Measurements from ENCODE around the gene CXCL16. TPM values are rescaled to one million over a fixed set of nuclear protein-coding genes. Genes with fewer than 3 reads are reported as not detected.
A peak's percentile ranks its signal among the peaks of the same experiment; 100 is the strongest.

Gene CXCL16
- total RNA-seq, 1 donor from 2014 or later: 30.3 TPM

GRCh38 chr17:4764595-4764994 lies 24.9 kb upstream of the CXCL16 start:
- ATAC-seq (peak; percentile 63), DNase-seq (ENCODE audit: low spot score) (no peak)
- intact Hi-C loops (cut with DNase I): no loop called here

DNA sequence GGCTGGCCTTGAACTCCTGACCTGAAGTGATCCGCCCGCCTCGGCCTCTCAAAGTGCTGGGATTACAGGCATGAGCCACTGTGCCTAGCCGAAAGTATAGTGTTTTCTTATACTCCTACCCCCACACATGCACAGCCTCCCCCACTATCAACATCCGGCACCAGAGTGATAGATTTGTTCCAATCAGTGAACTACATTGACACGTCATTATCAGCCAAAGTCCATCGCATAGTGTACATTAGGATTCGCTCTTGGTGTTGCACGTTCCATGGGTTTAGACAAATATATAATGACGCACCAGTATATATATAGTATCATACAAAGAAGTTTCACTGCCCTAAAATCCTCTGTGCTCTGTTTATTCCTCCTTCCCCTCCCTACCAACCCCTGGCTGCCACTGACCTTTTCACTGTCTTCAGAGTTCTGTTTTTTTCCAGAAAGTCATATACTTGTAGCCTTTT lies 20.1 kb upstream of the CXCL16 start:
- ATAC-seq (peak; percentile 81), DNase-seq (ENCODE audit: low spot score) (no peak)
- intact Hi-C loops (cut with DNase I): no loop called here

- ATAC-seq (no peak), DNase-seq (ENCODE audit: low spot score) (no peak)
- intact Hi-C loops (cut with DNase I): no loop called here
Measured at GRCh38 chr17:4753392-4753791, 13.7 kb upstream of the CXCL16 start.

GRCh38 chr17:4751932-4752331 lies 12.2 kb upstream of the CXCL16 start:
- intact Hi-C loops (cut with DNase I): no loop called here
- DNase-seq (ENCODE audit: low spot score) (no peak), ATAC-seq (no peak)

- DNase-seq (ENCODE audit: low spot score): no peak
- ATAC-seq: no peak
- intact Hi-C loops (cut with DNase I): no loop called here
Measured at GRCh38 chr17:4750606-4751005, 10.9 kb upstream of the CXCL16 start.

DNA sequence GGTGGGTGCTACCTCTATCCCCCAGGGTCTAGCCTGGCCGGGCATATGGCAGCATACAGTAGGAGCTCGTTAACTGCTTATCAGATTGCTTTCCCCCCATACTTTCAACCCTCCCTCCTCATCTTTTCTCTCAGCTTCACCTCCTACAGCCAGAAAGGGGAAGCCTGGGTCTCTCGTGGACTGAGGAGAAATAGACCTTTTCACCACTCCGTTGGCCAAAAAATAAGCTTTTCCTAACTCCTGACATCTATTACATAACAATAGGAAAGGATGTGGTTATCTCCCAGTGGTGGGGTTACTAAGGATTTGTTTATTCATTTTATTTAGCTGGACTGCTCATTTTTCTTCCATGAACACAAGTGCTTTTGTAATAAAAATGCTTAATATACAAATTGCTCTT lies 9.0 kb upstream of the CXCL16 start:
- no peak for DNase-seq (ENCODE audit: low spot score)
- intact Hi-C loops (cut with DNase I): no loop called here
- peak; percentile 74 for ATAC-seq

DNA sequence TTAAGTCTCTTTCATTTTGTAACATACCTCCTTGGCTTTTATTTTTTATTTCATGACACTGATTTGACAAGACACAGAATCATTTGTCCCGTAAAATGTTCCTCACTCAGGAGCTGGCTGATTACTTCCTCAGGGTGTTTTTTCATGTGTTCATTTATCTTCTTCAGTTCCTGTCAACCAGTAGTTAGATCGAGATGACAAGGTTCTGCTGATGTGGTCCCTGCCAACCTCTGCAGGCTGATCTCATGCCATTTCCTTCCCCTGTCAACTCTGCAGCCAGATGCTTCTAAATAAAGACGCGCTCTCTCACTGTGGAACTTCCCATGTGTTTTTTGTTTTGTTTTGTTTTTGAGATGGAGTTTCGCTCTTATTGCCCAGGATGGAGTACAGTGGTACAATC lies 8.1 kb upstream of the CXCL16 start:
- no peak for DNase-seq (ENCODE audit: low spot score)
- intact Hi-C loops (cut with DNase I): no loop called here
- peak; percentile 78 for ATAC-seq

DNA sequence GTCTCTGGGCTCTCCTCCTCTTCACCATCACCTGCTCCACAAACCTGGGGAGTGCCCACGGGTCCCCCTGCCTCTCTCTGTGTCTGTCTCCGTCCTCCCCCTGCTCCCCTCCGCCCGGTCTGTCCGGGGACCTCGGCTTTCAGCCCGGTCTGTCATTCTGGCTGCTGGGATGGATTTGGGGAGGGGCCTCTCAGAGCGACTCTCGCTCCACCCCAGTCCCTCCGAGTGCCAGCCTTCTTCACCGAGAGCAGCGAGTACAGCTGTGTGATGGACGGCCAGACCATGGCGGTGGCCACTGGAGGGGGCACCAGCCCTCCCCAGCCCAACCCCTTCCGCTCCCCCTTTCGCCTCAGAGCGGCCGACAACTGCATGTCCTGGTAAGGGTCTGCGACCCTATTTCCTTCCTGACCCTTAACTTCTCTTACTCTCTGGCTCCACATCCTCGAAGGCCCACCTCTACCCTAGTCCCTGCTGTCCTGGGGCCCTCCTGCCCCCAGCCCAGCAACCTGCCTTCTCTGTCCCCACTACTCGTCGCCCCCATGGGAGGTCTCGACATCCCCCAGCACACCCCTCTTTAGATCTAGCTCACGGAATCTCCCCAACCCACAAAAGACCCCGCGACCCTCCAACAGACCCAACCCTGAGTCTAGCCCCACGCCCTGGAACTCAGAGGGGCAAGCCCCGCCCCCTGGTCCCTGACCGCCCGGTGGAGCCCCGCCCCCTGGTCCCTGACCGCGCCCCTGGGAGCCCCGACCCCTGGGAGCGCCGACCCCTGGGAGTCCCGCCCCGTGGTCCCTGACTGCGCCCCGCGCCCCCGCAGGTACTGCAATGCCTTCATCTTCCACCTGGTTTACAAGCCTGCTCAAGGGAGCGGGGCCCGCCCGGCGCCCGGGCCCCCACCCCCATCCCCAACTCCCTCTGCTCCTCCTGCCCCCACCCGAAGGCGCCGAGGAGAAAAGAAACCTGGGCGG lies 5.6 kb upstream of the CXCL16 start:
- no peak for DNase-seq (ENCODE audit: low spot score)
- intact Hi-C loops (cut with DNase I): no loop called here
- peak; percentile 18 for ATAC-seq

DNA sequence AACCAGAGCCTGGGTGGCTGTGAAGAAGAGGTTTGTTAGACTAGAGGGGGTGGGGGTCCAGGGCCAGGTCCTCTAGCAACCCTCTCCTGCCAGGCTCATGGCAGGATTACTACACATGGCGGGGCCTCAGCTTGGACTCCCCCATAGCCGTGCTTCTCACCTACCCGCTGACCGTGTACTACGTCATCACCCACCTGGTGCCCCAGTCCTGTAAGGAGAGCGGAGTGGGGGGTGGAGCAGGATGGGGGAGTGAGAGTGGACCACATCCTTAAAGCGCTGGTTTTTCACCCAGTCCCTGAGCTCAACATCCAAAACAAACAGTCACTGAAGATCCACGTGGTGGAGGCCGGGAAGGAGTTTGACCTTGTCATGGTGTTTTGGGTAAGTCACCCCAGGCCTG lies 4.2 kb upstream of the CXCL16 start:
- intact Hi-C loops (cut with DNase I): no loop called here
- ATAC-seq: no peak
- no peak for DNase-seq (ENCODE audit: low spot score)

- DNase-seq (ENCODE audit: low spot score) (no peak), ATAC-seq (no peak)
- intact Hi-C loops (cut with DNase I): no loop called here
Measured at GRCh38 chr17:4743216-4743615, 3.5 kb upstream of the CXCL16 start.

- no peak for ATAC-seq
- intact Hi-C loops (cut with DNase I): no loop called here
- DNase-seq (ENCODE audit: low spot score): no peak
Measured at GRCh38 chr17:4742629-4743028, 2.9 kb upstream of the CXCL16 start.

- ATAC-seq: no peak
Measured at GRCh38 chr17:4742133-4742532, 2.4 kb upstream of the CXCL16 start.

DNA sequence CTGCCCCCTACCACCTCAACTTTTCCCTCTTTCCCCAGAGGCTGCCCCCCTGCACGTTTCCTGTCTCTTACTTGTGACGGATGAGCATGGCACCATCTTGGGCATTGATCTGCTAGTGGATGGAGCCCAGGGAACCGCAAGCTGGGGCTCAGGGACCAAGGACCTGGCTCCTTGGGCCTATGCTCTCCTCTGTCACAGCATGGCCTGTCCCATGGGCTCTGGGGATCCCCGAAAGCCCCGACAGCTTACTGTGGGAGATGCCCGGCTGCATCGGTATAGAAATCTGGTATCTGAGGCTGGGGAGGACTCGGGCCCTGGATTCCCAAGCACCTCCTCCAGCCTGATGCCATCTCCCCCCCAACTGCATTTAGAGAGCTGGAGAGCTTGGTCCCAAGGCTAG lies 1.8 kb upstream of the CXCL16 start:
- intact Hi-C loops (cut with DNase I): no loop called here
- ATAC-seq (no peak), DNase-seq (ENCODE audit: low spot score) (no peak)

More at GRCh38 chr17:4742133-4742532, 2.4 kb upstream of the CXCL16 start:
- no peak for DNase-seq (ENCODE audit: low spot score)
- intact Hi-C loops (cut with DNase I): no loop called here

GRCh38 chr17:4740584-4740983 lies 856 bp upstream of the CXCL16 start:
- DNase-seq (ENCODE audit: low spot score) (no peak), ATAC-seq (no peak)
- intact Hi-C loops (cut with DNase I): no loop called here

DNA sequence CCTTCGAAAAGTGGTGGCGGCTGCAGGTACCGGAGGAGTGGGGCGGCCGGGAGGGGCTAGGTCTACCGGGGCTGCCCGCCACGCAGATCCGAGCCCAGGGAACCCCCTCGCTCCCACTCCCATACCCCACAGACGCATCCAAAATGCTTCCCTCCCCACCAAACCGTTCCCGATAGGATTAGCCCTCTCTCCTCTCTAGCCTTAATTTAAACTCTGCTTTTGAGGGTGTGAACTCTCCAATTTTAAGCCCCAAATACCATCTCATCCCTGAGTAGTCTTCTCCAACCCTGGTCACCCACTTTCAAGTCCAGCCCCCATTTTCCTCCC lies 260 bp upstream of the CXCL16 start:
- intact Hi-C loops (cut with DNase I): no loop called here
- no peak for ATAC-seq
- DNase-seq (ENCODE audit: low spot score): no peak

DNA sequence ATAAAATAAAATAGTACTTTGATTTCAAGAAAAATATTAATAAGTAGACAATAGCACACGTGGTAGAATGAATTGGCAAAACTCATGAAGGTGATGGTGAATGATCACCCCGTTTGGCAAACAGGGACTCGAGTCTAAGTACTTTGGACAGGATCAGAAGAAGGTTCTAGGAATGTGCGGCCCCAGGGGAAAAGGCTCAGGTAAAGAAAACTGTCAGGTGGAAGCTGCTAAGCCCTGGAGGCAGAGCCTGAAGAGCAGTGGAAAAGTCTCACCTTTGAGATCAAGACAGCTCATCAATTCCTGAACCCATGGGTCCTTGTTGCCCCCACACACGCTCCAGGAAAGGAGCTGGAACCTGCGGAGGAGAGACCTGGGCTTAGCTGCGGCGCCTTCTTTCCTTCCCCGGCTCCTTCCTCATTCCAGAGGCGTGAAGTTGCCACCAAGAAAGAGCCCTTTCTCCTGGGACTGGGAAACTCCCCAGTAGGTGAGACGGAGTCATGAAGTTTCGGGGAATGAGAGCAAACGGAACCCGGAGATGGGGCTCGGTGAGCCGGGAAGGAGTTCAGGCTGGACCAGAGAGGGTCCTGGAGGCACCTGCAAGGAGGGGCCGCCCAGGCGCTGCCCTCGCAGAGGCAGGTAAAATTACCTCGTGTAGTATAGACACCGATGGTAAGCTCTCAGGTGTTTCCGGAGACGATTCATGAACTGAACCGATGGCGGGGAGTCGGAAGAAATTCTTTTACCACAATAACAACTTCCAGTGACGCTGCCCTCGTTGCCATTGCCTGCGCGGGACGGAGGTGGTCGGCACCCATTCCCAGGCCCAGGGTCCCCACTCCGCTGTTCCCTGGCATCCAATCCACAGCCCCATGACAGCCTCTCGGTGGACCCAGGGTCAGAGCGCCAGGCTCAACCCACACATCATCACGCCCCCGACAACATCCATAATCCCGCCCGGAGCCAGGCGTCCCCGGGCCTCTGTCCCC lies 1.3 kb downstream of the CXCL16 start:
- intact Hi-C loops (cut with DNase I): loop anchor here (10.0 kb wide), 1 partner anchor 146 kb away; no protein-coding TSS in a partner anchor
- ATAC-seq: peak; percentile 25
- DNase-seq (ENCODE audit: low spot score): no peak

DNA sequence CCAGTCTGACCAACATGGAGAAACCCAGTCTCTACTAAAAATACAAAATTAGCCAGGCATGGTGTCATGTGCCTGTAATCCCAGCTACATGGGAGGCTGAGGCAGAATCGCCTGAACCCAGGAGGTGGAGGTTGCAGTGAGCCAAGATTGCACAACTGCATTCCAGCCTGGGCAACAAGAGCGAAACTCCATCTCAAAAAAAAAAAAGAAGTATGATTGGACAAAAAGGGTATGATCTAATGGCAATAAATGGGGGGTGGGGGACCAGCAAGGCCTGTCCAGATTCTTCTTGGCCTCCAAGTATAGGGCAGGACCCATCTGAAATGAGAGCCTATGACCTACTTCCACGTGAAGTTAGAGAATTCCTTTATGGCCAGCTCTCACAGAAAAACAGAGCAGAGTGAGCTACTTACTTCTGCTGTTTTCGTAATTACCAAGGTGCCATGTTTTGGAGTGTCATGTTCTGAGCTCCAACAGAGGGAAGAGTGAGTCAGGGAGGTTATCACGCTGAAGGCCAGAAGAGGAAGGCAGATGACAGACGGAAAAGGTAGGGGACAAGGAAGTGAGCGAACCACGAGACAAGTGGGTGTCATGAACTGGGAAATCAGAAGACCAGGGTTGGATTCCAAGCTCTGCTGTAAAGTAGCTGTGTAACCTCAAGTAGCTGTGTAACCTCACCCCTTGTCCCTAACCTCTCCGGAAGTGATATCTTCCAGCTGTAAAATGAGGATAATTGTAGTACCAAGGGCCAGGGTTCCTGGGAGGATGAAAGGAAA lies 3.7 kb downstream of the CXCL16 start:
- DNase-seq (ENCODE audit: low spot score): no peak
- intact Hi-C loops (cut with DNase I): loop anchor here (10.0 kb wide), 1 partner anchor 149 kb away; no protein-coding TSS in a partner anchor
- peak; percentile 2 for ATAC-seq

DNA sequence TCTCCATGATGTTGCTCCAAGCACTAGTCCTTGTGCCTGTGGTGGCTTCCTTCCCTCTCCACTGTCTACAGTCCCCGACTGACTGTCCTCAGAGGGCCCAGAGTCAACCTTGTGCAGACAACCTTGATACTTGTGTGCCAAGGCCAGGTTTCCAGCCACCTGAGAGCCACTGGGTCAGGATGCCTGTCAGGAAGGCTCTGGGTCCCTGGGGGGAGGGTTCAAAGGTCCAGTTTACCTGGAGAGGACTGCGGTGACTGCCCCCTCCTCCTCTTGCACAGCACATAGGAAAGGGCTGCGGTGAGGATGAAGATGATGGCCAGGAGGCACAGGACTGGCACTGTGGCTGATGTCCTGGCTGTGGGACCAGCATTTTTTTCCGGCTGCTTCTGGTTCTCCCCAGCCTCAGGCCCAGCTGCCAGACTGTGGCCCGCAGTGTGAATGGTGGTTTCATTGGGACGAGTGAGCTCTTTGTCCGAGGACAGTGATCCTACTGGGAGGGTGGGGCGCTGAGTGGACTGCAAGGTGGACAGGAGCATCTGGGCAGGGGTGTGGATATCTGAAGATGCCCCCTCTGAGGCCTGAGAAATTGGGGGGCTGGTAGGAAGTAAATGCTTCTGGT lies 4.8 kb downstream of the CXCL16 start:
- ATAC-seq (no peak), DNase-seq (ENCODE audit: low spot score) (no peak)
- intact Hi-C loops (cut with DNase I): loop anchor here (10.0 kb wide), 1 partner anchor 150 kb away; no protein-coding TSS in a partner anchor

All from sciatic nerve (tissue), 2 donors.